GM19035 (cell line): ENCODE measurements around the gene LPP.

ENCODE experiments used
- ATAC-seq: cut with Tn5 transposase; IDR thresholded peaks from one replicate; pipeline ENCODE4 v1.9.1; 2021; ENCODE audit not compliant: unreplicated experiment

Gene LPP

GRCh38 chr3:188721990-188722389, 568.0 kb downstream of the LPP start:
- no peak for ATAC-seq

GRCh38 chr3:188722963-188723362, 569.0 kb downstream of the LPP start:
- no peak for ATAC-seq

- no peak for ATAC-seq
These were observed 573.1 kb downstream of the LPP start for GRCh38 chr3:188727052-188727451.

- no peak for ATAC-seq
These were observed 574.5 kb downstream of the LPP start for GRCh38 chr3:188728371-188728896.

- peak; percentile 56 for ATAC-seq
These were observed 575.5 kb downstream of the LPP start for GRCh38 chr3:188729422-188729821.

GRCh38 chr3:188734395-188734794, 580.4 kb downstream of the LPP start:
- no peak for ATAC-seq

GRCh38 chr3:188739511-188739910, 585.6 kb downstream of the LPP start:
- no peak for ATAC-seq

- no peak for ATAC-seq
These were observed 586.1 kb downstream of the LPP start for GRCh38 chr3:188740010-188740409.

GRCh38 chr3:188742755-188743550, 589.0 kb downstream of the LPP start:
- no peak for ATAC-seq

- no peak for ATAC-seq
These were observed 590.2 kb downstream of the LPP start for GRCh38 chr3:188744166-188744565.

- no peak for ATAC-seq
These were observed 591.1 kb downstream of the LPP start for GRCh38 chr3:188745031-188745430.

GRCh38 chr3:188746291-188746783, 592.4 kb downstream of the LPP start:
- ATAC-seq: no peak

- no peak for ATAC-seq
These were observed 593.5 kb downstream of the LPP start for GRCh38 chr3:188747489-188747888.

GRCh38 chr3:188749010-188749617, 595.2 kb downstream of the LPP start:
- no peak for ATAC-seq

- ATAC-seq: no peak
These were observed 595.9 kb downstream of the LPP start for GRCh38 chr3:188749830-188750229.

- ATAC-seq: no peak
These were observed 596.7 kb downstream of the LPP start for GRCh38 chr3:188750617-188751016.

- peak; percentile 37 for ATAC-seq
These were observed 598.9 kb downstream of the LPP start for GRCh38 chr3:188752850-188753249.

GRCh38 chr3:188754267-188754666, 600.3 kb downstream of the LPP start:
- peak; percentile 44 for ATAC-seq

- ATAC-seq: no peak
These were observed 602.3 kb downstream of the LPP start for GRCh38 chr3:188756241-188756640.

- ATAC-seq: no peak
These were observed 605.5 kb downstream of the LPP start for GRCh38 chr3:188759336-188760005.

- no peak for ATAC-seq
These were observed 606.5 kb downstream of the LPP start for GRCh38 chr3:188760408-188760807.

GRCh38 chr3:188761439-188761838, 607.5 kb downstream of the LPP start:
- ATAC-seq: no peak
